Measurements from ENCODE around the gene DENND1A. TPM values are rescaled to one million over a fixed set of nuclear protein-coding genes. Genes with fewer than 3 reads are reported as not detected.

DENND1A gene
- polyA plus RNA-seq, 3 donors from 2014 or later = 2.6 to 7.5 (median 3.4) TPM

DNA sequence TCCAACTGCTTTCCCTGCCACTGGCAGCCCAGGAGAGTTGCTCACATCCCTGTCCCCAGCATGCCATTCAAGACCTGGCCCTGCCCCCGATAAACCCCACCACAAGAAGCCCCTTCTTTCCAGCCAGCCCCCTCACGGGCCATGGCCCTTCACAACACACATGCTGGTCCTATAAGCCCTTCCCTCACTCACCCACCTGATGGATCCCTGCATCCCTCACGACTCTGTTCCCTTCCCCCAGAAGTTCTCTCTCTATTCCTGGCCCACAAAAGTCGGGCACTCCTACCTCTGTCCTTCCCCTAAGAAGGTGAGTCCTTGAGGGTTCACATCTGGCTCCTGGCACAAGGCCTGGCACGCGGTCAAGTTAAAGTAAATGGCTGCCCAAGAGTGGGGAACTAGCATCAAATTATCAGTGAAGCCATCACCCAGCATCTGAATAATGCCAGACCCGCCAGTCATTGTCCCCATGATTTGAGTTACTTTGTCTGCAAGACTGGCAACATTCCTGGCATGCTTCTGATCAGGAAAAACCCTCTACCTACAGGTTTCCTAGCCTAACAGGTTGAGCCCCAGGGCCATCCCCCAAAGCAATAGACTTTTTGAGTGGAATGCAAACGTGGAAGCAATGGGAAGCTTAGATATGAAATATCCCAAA, 508.0 kb downstream of the DENND1A start:
- Mint-ChIP-seq H3K36me3 (peaks cover 4 to 12% (median 4%) of the 10 kb centered on the region in 3 donors), H3K4me1 (no peaks in the 10 kb centered on the region), H3K9me3 (no peaks in the 10 kb centered on the region), H3K27ac (no peak overlapping the region), H3K27me3 (ENCODE audit: low read depth in 3 of 3) (no peaks in the 10 kb centered on the region), H3K4me3 (no peak overlapping the region)
- no peak for DNase-seq

DNA sequence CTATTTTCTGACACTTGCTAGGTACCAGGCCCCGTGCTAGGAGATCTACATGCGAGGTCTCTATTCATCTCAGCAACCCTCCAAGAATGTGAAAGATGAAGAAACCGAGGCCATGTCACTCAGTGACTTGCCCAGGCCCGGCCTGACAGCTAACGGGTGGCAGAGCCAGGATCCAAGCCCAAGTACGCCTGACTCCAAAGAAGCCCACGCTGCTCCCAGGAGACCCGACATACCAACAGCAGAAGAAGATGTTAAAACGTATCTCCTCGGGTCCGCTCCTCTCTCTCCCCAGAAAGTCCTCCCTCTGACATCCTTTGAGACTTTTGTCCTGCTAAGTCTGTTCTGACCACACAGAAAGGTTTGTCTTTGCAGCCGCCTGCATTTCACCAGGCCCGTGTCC, 508.7 kb downstream of the DENND1A start:
- DNase-seq = no peak
- Mint-ChIP-seq H3K4me1 (no peaks in the 10 kb centered on the region), H3K27me3 (ENCODE audit: low read depth in 3 of 3) (no peaks in the 10 kb centered on the region), H3K4me3 (no peak overlapping the region), H3K36me3 (peaks cover 8 to 16% (median 8%) of the 10 kb centered on the region in 3 donors), H3K27ac (no peak overlapping the region), H3K9me3 (no peaks in the 10 kb centered on the region)

DNA sequence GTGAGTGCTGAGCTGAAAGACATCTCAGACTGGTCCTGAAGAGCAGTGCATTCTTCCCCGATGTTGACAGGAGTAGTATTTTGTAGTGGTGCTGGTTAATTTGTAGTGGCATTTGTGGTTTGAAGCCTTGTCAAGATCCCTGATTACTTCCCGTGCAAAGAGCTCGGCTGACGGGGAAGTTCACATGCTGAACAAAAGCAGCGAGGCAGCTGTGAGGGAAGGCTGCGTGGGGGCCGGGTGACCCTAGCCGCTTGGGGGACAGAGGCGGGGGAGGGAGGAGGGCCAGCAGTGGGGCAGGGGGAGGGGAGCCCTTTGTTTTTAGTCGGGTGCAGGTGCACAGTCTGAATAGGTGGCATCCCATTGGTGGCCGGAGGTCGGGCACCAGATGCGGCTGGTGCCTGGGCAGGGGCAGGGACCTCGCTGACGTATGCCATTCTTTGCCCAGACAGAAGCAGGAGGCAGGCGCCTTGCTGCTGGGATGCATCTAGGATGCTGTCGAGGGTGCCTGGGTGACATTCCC, 509.3 kb downstream of the DENND1A start:
- no peak for DNase-seq
- Mint-ChIP-seq H3K9me3 (no peaks in the 10 kb centered on the region), H3K27me3 (ENCODE audit: low read depth in 3 of 3) (no peaks in the 10 kb centered on the region), H3K4me3 (no peak overlapping the region), H3K27ac (no peak overlapping the region), H3K36me3 (peaks cover 8 to 16% (median 9%) of the 10 kb centered on the region in 3 donors), H3K4me1 (no peaks in the 10 kb centered on the region)

DNA sequence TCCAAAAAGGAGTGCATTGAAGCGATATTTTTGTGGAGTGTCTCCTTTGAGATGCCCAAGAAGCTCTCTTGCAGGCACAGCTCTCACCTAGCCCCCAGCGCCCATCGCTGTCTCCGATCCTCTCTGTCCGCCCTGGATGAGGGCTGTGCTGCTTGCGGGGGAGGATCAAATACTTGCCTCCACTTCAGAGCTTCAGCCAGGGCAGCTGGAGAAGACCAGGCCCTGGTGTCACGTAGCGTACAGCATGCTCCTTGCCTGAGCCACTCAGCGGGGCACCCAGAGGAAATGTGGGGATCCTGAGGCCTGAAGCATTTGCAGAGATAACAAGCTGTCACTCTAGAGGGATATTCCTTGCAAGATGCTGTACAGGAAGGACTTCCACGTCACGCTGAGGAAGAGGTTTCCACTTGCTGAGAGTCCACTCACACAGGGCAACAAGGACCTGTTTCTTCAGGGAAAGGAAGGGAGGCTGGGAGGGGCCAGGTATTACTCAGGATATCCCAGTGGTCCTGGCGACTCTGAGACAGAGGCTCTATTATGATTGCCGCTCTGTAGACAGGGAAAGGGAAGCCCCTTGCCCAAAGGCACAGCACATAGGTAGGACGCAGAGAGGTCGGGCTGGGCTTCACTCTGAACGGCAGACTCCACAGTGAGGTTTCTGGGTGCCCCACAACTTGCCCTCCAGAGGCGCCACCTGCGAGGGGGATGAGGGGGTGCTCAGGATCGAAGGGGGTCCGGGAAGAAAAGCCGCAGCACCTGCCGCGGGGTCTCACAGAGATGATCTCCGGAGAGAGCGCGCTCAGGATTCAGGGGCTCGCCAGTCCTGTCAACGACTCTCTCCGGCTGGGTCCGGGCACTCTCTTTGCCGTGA, 510.0 kb downstream of the DENND1A start:
- no peaks in the 10 kb centered on the region for H3K4me1 Mint-ChIP-seq
- H3K27ac Mint-ChIP-seq = no peak overlapping the region
- peaks cover 0 to 2% (median 0%) of the 10 kb centered on the region in 3 donors for H3K27me3 Mint-ChIP-seq (ENCODE audit: low read depth in 3 of 3)
- DNase-seq = no peak
- peaks cover 8 to 16% (median 9%) of the 10 kb centered on the region in 3 donors for H3K36me3 Mint-ChIP-seq
- no peaks in the 10 kb centered on the region for H3K9me3 Mint-ChIP-seq
- no peak overlapping the region for H3K4me3 Mint-ChIP-seq

DNA sequence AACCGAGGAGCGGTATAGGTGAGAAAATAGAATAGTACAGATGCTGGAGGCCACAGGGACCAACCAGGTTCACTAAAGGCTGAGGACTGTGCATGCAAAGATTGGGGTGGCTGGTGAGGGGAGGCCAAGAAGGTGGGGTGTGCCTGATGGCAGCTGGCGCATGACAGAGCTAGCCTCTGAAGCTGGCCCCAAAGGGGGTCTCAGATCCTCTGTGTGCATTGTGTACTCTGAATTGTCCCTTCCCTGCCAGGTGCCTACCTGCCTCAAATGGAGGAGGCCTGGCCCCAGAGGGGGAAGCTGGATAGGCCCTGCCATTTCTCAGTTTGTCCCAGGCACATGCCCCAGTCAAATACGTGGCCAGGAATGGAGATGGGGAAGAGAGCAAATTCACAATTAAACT, 510.8 kb downstream of the DENND1A start:
- H3K4me1 Mint-ChIP-seq = no peaks in the 10 kb centered on the region
- H3K36me3 Mint-ChIP-seq = peaks cover 9 to 16% (median 12%) of the 10 kb centered on the region in 3 donors
- H3K27me3 Mint-ChIP-seq (ENCODE audit: low read depth in 3 of 3) = peaks cover 0 to 2% (median 0%) of the 10 kb centered on the region in 3 donors
- H3K27ac Mint-ChIP-seq = no peak overlapping the region
- H3K9me3 Mint-ChIP-seq = no peaks in the 10 kb centered on the region
- no peak for DNase-seq
- no peak overlapping the region for H3K4me3 Mint-ChIP-seq

DNA sequence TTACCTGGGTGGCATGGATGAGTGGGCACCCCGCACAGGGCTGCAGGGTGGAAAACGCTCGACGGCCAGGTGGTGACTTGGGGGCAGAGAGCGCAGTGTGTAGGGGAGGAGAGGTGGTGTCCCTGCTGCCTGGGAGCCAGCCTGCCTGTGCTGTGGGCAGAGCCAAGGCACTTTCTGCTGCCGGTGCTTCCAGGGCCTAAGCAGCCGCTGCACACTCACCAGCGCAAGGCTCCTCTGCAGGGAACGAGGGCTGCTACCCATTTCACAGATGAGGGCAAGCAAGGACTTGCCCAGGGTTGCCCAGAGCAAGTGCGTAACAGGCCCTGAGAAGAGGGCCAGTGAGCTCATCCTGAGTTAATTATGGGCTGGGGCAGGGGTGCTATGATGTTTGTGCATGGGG, 511.4 kb downstream of the DENND1A start:
- Mint-ChIP-seq H3K9me3 (no peaks in the 10 kb centered on the region), H3K27me3 (ENCODE audit: low read depth in 3 of 3) (peaks cover 0 to 2% (median 0%) of the 10 kb centered on the region in 3 donors), H3K4me3 (no peak overlapping the region), H3K4me1 (no peaks in the 10 kb centered on the region), H3K27ac (no peak overlapping the region), H3K36me3 (peaks cover 9 to 16% (median 12%) of the 10 kb centered on the region in 3 donors)
- no peak for DNase-seq

DNA sequence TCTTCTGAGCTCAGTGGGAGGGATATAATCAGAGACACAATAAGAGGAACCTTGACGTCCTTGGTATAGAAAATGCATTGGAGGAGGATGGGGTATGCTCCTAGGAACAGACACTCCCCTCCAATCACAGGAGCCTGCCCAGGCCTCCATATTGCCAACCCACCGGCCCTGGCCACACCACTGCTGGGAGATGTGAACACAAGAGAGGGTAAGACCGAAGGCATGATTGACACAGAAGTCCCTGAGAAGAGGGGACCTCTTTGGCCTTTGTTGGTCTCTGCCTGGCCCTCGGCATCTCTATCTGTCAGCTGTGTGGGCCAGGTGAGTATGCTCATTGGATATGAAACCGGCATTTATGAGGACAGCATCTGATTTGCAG, 511.9 kb downstream of the DENND1A start:
- Mint-ChIP-seq H3K4me3 (no peak overlapping the region), H3K4me1 (no peaks in the 10 kb centered on the region), H3K27ac (no peak overlapping the region), H3K9me3 (no peaks in the 10 kb centered on the region), H3K36me3 (peaks cover 9 to 16% (median 12%) of the 10 kb centered on the region in 3 donors), H3K27me3 (ENCODE audit: low read depth in 3 of 3) (peaks cover 0 to 2% (median 0%) of the 10 kb centered on the region in 3 donors)
- no peak for DNase-seq

DNA sequence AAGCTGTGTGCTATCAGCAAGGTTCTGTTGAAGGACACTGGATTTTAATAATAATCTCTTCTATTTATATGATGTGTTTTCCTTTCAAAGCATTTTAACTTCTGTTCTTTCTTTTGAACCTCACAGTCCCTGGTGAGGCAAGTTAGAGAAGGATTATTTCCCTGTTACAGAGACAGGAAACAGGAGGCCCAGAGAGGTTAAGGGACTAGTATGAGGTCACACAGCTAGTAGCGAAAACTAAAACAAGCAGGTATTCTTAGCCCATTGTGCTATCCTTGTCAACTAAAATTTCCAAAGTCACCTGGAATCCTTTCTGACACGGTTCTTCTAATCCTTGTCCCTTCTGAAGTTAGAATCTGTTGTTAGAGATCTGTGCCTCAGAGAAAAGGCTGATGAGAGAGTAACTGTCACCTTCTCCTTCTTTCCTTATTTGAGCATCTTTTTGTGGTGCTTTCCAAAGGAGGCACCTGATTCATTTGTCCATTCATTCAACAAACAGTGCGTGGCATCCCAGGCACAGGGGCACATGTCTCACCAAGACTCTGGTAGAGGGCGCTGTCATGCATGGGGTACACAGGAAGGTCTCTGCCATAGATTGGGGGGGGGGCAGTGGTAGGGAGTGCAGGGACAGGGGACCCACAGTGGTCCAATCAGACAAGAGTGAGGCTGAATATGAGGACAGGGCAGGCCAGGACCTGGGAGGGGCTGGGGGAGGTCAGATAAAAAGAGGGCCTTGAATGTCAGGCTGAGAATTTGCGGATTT, 512.5 kb downstream of the DENND1A start:
- H3K27ac Mint-ChIP-seq = no peak overlapping the region
- H3K9me3 Mint-ChIP-seq = no peaks in the 10 kb centered on the region
- DNase-seq = no peak
- no peaks in the 10 kb centered on the region for H3K4me1 Mint-ChIP-seq
- H3K27me3 Mint-ChIP-seq (ENCODE audit: low read depth in 3 of 3) = peaks cover 0 to 2% (median 0%) of the 10 kb centered on the region in 3 donors
- peaks cover 9 to 16% (median 12%) of the 10 kb centered on the region in 3 donors for H3K36me3 Mint-ChIP-seq
- no peak overlapping the region for H3K4me3 Mint-ChIP-seq

DNA sequence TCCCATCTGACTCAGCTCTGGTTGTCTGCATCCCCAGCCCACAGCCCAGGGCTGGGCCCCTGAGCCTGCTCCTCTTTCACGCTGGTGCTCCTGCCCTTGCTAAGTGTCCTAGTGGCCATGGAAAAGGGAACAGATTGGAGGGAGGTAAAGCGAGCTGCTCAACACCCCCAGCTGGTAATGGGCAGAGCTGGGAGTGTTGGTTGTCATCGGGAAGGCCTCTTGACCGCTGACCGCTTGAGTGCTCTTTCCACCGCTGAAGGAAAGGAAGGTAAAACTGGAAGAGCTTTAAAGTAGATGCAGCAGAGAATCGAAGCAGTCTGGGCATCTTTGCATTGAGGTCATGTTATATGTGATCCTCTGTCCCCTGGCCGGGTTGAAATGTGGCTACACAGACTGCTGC, 513.8 kb downstream of the DENND1A start:
- H3K27ac Mint-ChIP-seq = no peak overlapping the region
- H3K36me3 Mint-ChIP-seq = peaks cover 9 to 16% (median 12%) of the 10 kb centered on the region in 3 donors
- no peak overlapping the region for H3K4me3 Mint-ChIP-seq
- no peaks in the 10 kb centered on the region for H3K4me1 Mint-ChIP-seq
- peaks cover 0 to 2% (median 0%) of the 10 kb centered on the region in 3 donors for H3K27me3 Mint-ChIP-seq (ENCODE audit: low read depth in 3 of 3)
- H3K9me3 Mint-ChIP-seq = no peaks in the 10 kb centered on the region
- no peak for DNase-seq

DNA sequence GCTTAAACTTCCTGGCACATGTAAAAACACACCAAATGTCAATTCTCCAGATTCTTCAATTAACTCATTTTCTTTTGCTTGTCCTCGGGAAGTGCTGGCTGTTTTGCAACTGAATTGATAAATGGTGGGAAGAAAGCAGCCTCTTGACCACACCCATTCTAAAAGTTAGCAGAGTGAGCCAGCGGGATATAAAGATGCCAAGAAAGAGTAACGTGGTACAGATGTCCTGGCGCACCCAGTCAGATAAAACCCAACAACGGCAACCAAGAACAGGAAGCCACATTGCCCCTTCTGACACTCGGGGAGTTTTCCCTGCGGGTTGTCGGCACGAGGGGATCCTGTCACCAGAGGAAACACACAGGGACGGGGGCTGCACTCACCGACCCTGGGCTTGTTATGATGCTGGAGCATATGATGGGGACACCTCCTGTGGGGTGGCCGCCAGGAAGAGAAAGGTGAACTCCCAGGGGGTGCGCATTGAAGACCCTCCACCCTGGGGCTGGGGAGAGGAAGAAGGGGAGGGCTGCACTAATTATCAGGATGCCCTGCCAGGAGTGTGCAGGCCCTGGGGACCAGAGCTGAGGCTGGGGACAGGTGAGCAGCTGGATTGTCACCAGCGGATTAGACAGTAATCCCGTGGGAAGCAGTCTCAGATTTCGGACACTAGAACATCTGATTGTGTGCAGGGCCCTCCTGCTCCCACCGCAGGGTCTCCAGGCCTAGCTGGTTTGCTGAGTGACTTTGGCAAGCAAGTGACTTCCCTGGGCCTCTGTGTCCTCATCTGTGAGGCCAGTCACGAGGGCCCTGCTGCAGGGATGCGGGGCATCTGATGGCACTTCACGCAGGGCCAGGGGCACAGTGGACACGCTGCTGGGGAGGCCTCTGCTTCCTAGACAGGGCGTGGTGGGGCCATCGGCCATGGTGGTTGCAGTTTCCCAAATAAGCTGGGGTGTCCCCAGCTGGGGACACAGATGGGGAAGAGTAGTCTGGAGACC, 514.7 kb downstream of the DENND1A start:
- H3K9me3 Mint-ChIP-seq = no peaks in the 10 kb centered on the region
- no peak overlapping the region for H3K27ac Mint-ChIP-seq
- DNase-seq = no peak
- H3K4me1 Mint-ChIP-seq = no peaks in the 10 kb centered on the region
- peaks cover 9 to 16% (median 12%) of the 10 kb centered on the region in 3 donors for H3K36me3 Mint-ChIP-seq
- no peak overlapping the region for H3K4me3 Mint-ChIP-seq
- peaks cover 0 to 2% (median 0%) of the 10 kb centered on the region in 3 donors for H3K27me3 Mint-ChIP-seq (ENCODE audit: low read depth in 3 of 3)

DNA sequence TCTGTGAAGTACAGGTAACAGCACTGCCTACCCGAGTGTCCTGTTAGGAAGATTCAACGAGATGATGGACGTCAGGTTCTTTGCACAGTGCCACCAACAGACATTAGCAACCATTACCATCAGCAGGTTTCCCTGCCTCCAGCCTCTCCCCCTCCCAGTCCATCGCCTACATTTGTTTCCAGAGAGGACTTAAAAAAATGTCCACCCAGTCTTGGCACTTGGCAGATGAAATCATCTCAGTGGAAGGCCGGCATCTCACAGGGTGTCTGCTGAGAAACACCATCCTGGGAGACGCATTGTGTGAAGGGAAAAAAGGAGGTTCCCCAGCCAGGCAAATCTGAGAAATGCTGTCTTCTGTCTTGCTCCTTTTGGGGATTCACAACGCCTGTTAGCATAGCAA, 515.7 kb downstream of the DENND1A start:
- Mint-ChIP-seq H3K36me3 (peaks cover 9 to 12% (median 10%) of the 10 kb centered on the region in 3 donors), H3K27me3 (ENCODE audit: low read depth in 3 of 3) (peaks cover 0 to 2% (median 0%) of the 10 kb centered on the region in 3 donors), H3K27ac (no peak overlapping the region), H3K4me1 (no peaks in the 10 kb centered on the region), H3K9me3 (no peaks in the 10 kb centered on the region), H3K4me3 (no peak overlapping the region)
- no peak for DNase-seq

DNA sequence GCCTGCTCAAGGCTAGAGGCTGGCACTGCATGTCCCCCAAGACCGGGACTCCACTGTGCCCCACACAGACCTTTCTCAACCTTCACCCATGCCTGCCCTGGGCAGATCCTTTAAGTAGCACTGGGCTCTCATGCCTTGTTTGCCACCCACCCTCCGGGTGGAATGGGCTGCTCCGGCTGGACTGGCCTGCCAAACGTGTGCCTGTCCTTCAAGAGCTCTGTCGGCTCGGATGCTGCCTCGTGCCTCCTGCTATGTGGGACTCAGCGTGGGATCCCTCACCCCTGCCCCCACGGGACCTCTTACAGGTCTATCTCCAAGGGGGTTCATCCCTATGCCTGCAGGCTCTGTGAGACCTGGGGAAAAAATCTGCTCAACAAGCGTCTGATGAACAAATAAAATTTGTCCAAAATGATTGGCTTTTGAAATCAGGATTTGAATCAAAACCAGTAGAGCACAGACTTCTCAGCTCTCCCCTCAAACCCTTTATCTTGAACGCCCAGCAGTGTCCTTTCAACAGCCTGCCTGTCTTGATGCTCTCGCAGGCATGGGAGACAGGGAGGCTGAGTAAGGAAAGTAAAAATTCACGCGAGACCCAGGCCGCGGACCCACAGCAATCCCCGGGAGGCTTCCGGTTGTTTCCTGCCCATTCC, 517.6 kb downstream of the DENND1A start:
- Mint-ChIP-seq H3K27ac (no peak overlapping the region), H3K9me3 (no peaks in the 10 kb centered on the region), H3K36me3 (peaks cover 4 to 8% (median 8%) of the 10 kb centered on the region in 3 donors), H3K4me3 (no peak overlapping the region), H3K4me1 (no peaks in the 10 kb centered on the region), H3K27me3 (ENCODE audit: low read depth in 3 of 3) (peaks cover 0 to 2% (median 0%) of the 10 kb centered on the region in 3 donors)
- DNase-seq = no peak

Measured in immature natural killer cell (primary cell).